SU-DHL-6 (cell line): Measurements from ENCODE around the gene AP1B1.
"Not testable (repeated sequence)": the region's sequence is repeated elsewhere in the genome, so short reads cannot be mapped to it uniquely, and the experiment has no call there.

Source experiments
- H2AFZ ChIP-seq: fragments of 200-600 bp; sonication (generic); 2 replicates; pipeline ENCODE4 v1.6.1; 2014; ENCODE audit warnings: low read depth, mild to moderate bottlenecking, moderate library complexity, mixed read lengths, antibody characterized with exemption, low read length; ENCODE audit not compliant: severe bottlenecking
- H3F3A ChIP-seq: fragments of 200-600 bp; shearing (Covaris generic); 2 replicates; pipeline ENCODE4 v1.6.0; 2016; ENCODE audit warnings: antibody characterized with exemption, mild to moderate bottlenecking; ENCODE audit not compliant: insufficient read depth
- H3K27ac ChIP-seq: fragments of 200-600 bp; sonication (generic); 2 replicates; pipeline ENCODE4 v1.5.1; 2016; ENCODE audit warnings: low read depth, mild to moderate bottlenecking, low read length, moderate library complexity, mixed read lengths
- H3K27me3 ChIP-seq: fragments of 200-600 bp; sonication (generic), shearing (Covaris generic); 2 replicates; pipeline ENCODE4 v1.6.0; 2014; ENCODE audit warnings: mild to moderate bottlenecking, low read length
- H3K36me3 ChIP-seq: fragments of 200-600 bp; sonication (generic); 2 replicates; pipeline ENCODE4 v1.6.1; 2014; ENCODE audit warnings: mild to moderate bottlenecking, low read length, mixed read lengths
- H3K4me2 ChIP-seq: fragments of 300-600, 200-600 bp; shearing (Covaris generic), sonication (generic); 2 replicates; pipeline ENCODE4 v1.6.0; 2014; ENCODE audit warnings: low read length, low read depth, mild to moderate bottlenecking; ENCODE audit not compliant: poor library complexity, severe bottlenecking
- H3K4me3 ChIP-seq: fragments of 200-600 bp; sonication (generic); 2 replicates; pipeline ENCODE4 v1.5.1; 2014; ENCODE audit warnings: antibody characterized with exemption, low read length, mild to moderate bottlenecking, mixed read lengths; ENCODE audit not compliant: insufficient read depth, poor library complexity, severe bottlenecking
- H3K79me2 ChIP-seq: fragments of 200-600 bp; sonication (generic); 2 replicates; pipeline ENCODE4 v1.6.1; 2014; ENCODE audit warnings: mild to moderate bottlenecking, low read length, moderate library complexity; ENCODE audit not compliant: insufficient read depth
- H3K9ac ChIP-seq: fragments of 200-600 bp; sonication (generic); 2 replicates; pipeline ENCODE4 v1.7.0; 2014; ENCODE audit warnings: mild to moderate bottlenecking, low read length
- H3K9me2 ChIP-seq: fragments of 200-600 bp; sonication (generic); replicated peaks from 2 replicates; pipeline ENCODE4 v1.6.1; 2014; ENCODE audit warnings: low read length; ENCODE audit not compliant: insufficient read depth
- H3K9me3 ChIP-seq: fragments of 200-600 bp; sonication (generic); 2 replicates; pipeline ENCODE4 v1.6.1; 2014; ENCODE audit warnings: low read length, mixed read lengths; ENCODE audit not compliant: insufficient read depth
- H4K20me1 ChIP-seq: fragments of 200-600 bp; sonication (generic); 2 replicates; pipeline ENCODE4 v1.6.1; 2014; ENCODE audit warnings: low read depth, mild to moderate bottlenecking, antibody characterized with exemption, low read length, moderate library complexity, mixed read lengths
- CTCF ChIP-seq: fragments of 200-600 bp; sonication (generic); IDR thresholded peaks from one replicate; pipeline ENCODE4 v1.5.1; 2017; ENCODE audit warnings: antibody characterized with exemption, mild to moderate bottlenecking, low read length, moderate library complexity; ENCODE audit not compliant: insufficient read depth, poor library complexity, severe bottlenecking
- EZH2phosphoT487 ChIP-seq: fragments of 200-600 bp; sonication (generic), shearing (Covaris generic); conservative IDR thresholded peaks from 2 replicates; pipeline ENCODE4 v1.6.1; 2018; ENCODE audit warnings: mild to moderate bottlenecking, antibody characterized with exemption, low read length, moderate library complexity, mixed read lengths

The AP1B1 gene

GRCh38 chr22:29426476-29426875 lies 38.1 kb upstream of the AP1B1 start:
- Histone ChIP-seq H3K4me3 (no peak overlapping the region), H2AFZ (no peak overlapping the region), H3K4me2 (no peak overlapping the region), H3K27me3 (no peaks in the 10 kb centered on the region), H3K9me3 (no peaks in the 10 kb centered on the region), H3K9ac (no peak overlapping the region), H3K27ac (no peak overlapping the region), H4K20me1 (no peaks in the 10 kb centered on the region), H3K36me3 (no peaks in the 10 kb centered on the region), H3F3A (no peaks in the 10 kb centered on the region), H3K9me2 (no peaks in the 10 kb centered on the region), H3K79me2 (no peaks in the 10 kb centered on the region)
- TF ChIP-seq EZH2phosphoT487 (no peak), CTCF (no peak)

- not testable (repeated sequence) for H3F3A ChIP-seq, H3K4me2 ChIP-seq
These were observed 30.3 kb upstream of the AP1B1 start for GRCh38 chr22:29418704-29419103.

GRCh38 chr22:29414951-29415591 lies 26.7 kb upstream of the AP1B1 start:
- not testable (repeated sequence) for H3K4me3 ChIP-seq, H3K9ac ChIP-seq, H2AFZ ChIP-seq

More at GRCh38 chr22:29418704-29419103, 30.3 kb upstream of the AP1B1 start:
- not testable (repeated sequence) for H4K20me1 ChIP-seq, H3K9ac ChIP-seq, H3K36me3 ChIP-seq, H3K79me2 ChIP-seq, H3K4me3 ChIP-seq, H2AFZ ChIP-seq, H3K9me3 ChIP-seq, H3K27me3 ChIP-seq, H3K27ac ChIP-seq, H3K9me2 ChIP-seq

GRCh38 chr22:29412772-29413171 lies 24.4 kb upstream of the AP1B1 start:
- H3F3A ChIP-seq, H3K4me3 ChIP-seq, H3K9me2 ChIP-seq, H3K27me3 ChIP-seq, H3K36me3 ChIP-seq, H3K9me3 ChIP-seq, H3K79me2 ChIP-seq, H3K9ac ChIP-seq, H3K4me2 ChIP-seq, H2AFZ ChIP-seq, H4K20me1 ChIP-seq, H3K27ac ChIP-seq: not testable (repeated sequence)
- peak; percentile 33 for TF ChIP-seq CTCF

More at GRCh38 chr22:29414951-29415591, 26.7 kb upstream of the AP1B1 start:
- H3K9me2 ChIP-seq, H3F3A ChIP-seq, H3K9me3 ChIP-seq, H3K36me3 ChIP-seq, H3K79me2 ChIP-seq, H3K27me3 ChIP-seq, H3K27ac ChIP-seq, H3K4me2 ChIP-seq, H4K20me1 ChIP-seq: not testable (repeated sequence)

- H4K20me1 ChIP-seq, H3K9me2 ChIP-seq, H3K4me3 ChIP-seq, H3F3A ChIP-seq, H3K27ac ChIP-seq, H3K27me3 ChIP-seq, H3K9me3 ChIP-seq, H3K9ac ChIP-seq, H3K36me3 ChIP-seq, H3K79me2 ChIP-seq, H3K4me2 ChIP-seq, H2AFZ ChIP-seq: not testable (repeated sequence)
These were observed 23.3 kb upstream of the AP1B1 start for GRCh38 chr22:29411569-29412211.
